GM19035 (cell line): ENCODE measurements around the gene IL1F10.

Experiments used
- ATAC-seq: cut with Tn5 transposase; IDR thresholded peaks from one replicate; pipeline ENCODE4 v1.9.1; 2021; ENCODE audit not compliant: unreplicated experiment

IL1F10 gene

GRCh38 chr2:113111823-113112287, 44.1 kb downstream of the IL1F10 start:
- no peak for ATAC-seq

- ATAC-seq, result no peak
These were observed 44.7 kb downstream of the IL1F10 start for GRCh38 chr2:113112441-113112840.

- no peak for ATAC-seq
These were observed 45.1 kb downstream of the IL1F10 start for GRCh38 chr2:113112871-113113270.

GRCh38 chr2:113113807-113114206, 46.0 kb downstream of the IL1F10 start:
- ATAC-seq, result no peak

GRCh38 chr2:113114224-113114945, 46.6 kb downstream of the IL1F10 start:
- no peak for ATAC-seq

- no peak for ATAC-seq
These were observed 47.2 kb downstream of the IL1F10 start for GRCh38 chr2:113114996-113115395.

- no peak for ATAC-seq
These were observed 48.6 kb downstream of the IL1F10 start for GRCh38 chr2:113116100-113116958.

- no peak for ATAC-seq
These were observed 49.9 kb downstream of the IL1F10 start for GRCh38 chr2:113117541-113118262.

GRCh38 chr2:113118263-113118657, 50.5 kb downstream of the IL1F10 start:
- no peak for ATAC-seq

GRCh38 chr2:113119111-113119510, 51.3 kb downstream of the IL1F10 start:
- no peak for ATAC-seq

GRCh38 chr2:113120861-113121260, 53.1 kb downstream of the IL1F10 start:
- no peak for ATAC-seq

GRCh38 chr2:113122364-113122763, 54.6 kb downstream of the IL1F10 start:
- ATAC-seq, result no peak

GRCh38 chr2:113123726-113124125, 56.0 kb downstream of the IL1F10 start:
- ATAC-seq, result no peak

GRCh38 chr2:113124181-113124961, 56.6 kb downstream of the IL1F10 start:
- no peak for ATAC-seq
